ENCODE data around the gene OR2G2.

DNA sequence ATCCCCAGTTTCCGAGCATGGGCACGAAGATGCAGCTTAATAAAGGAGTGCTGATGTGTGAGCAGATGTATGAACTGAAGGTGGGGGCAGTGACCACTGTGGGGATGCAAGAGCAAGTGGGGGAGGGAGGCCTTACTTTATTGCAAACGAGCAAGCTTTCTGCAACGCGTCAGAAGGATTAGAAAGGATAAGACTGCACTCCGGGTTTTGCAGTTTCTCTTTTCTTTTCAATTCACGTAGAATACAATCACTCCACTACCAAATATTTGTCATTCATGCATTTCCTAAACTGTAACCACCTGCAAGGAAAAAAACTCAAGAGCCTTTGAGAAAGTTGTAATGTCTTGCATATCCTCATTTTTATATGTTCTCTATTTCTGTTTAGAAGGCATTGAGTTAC is 47.6 kb upstream of the OR2G2 start:
- TF ChIP-seq CTCF (IDR thresholded peaks at IDR 0.05) (no peak), POLR2A (IDR thresholded peaks at IDR 0.05) (no peak)
